ENCODE measurements around the gene CDH19. TPM values are rescaled to one million over a fixed set of nuclear protein-coding genes. Genes with fewer than 3 reads are reported as not detected.

CDH19 gene
- polyA plus RNA-seq, 3 donors, result 0.01 TPM; not detected in 2

DNA sequence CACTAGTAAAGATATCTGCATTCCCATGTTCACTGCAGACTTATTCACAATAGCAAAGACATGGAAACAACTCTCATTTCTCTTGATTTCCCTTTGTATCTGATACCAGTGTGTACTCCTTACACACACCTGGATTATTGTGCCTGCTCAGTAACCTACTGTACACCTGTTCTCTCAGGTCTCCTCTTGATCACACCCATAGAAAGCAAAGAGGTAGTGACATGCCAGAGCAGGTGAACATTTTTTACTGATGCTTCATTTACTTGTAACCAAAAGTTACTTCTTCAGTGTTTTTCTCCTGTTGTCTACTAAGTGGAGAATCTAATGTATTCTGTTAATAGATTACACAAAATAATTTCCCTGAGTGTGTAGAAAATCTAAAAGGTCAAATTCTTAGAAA, 46.8 kb downstream of the CDH19 start:
- H3K9me3 ChIP-seq (replicated peaks in 1 of 2; ENCODE audit: control insufficient read depth in 1 of 2, insufficient read depth in 1 of 2, low read length in 2 of 2), result no peaks in the 10 kb centered on the region

GRCh38 chr18:66555585-66555984, 48.3 kb downstream of the CDH19 start:
- H3K27me3 ChIP-seq (ENCODE audit: control insufficient read depth in 2 of 2, insufficient read depth in 2 of 2, low read length in 2 of 2), result no peaks in the 10 kb centered on the region
- H3K9me3 ChIP-seq (replicated peaks in 1 of 2; ENCODE audit: control insufficient read depth in 1 of 2, insufficient read depth in 1 of 2, low read length in 2 of 2), result no peaks in the 10 kb centered on the region
- no peak overlapping the region for H3K9ac ChIP-seq (ENCODE audit: insufficient read depth, low read length, poor library complexity, severe bottlenecking)
- Mint-ChIP-seq H3K36me3 (no peaks in the 10 kb centered on the region), H3K4me3 (no peak overlapping the region), H3K4me1 (no peaks in the 10 kb centered on the region), H3K9me3 (no peaks in the 10 kb centered on the region), H3K27ac (no peak overlapping the region), H3K27me3 (ENCODE audit: low read depth in 3 of 3) (peaks cover 0 to 2% (median 0%) of the 10 kb centered on the region in 3 donors)
- no peaks in the 10 kb centered on the region for H3K79me2 ChIP-seq (ENCODE audit: insufficient read depth, low read length)
- intact Hi-C loops (cut with micrococcal nuclease), result no loop called here
- H3K4me1 ChIP-seq (ENCODE audit: control insufficient read depth in 1 of 2, insufficient read depth in 2 of 2, low read length in 2 of 2), result no peaks in the 10 kb centered on the region
- H3K4me3 ChIP-seq (replicated peaks in 1 of 3; ENCODE audit: low read depth in 2 of 3, low read length in 3 of 3), result no peak overlapping the region
- H3K4me2 ChIP-seq (replicated peaks; ENCODE audit: extremely low read depth, low read length, poor library complexity, severe bottlenecking), result no peak overlapping the region
- TF ChIP-seq CTCF (IDR thresholded peaks at IDR 0.05), result no peak
- WGBS (ENCODE audit: insufficient coverage), result 100% methylated on average over 2 of the region's 2 CpGs
- H3K27ac ChIP-seq (ENCODE audit: low read depth in 1 of 2, low read length in 2 of 2), result no peak overlapping the region
- no peaks in the 10 kb centered on the region for H4K20me1 ChIP-seq (ENCODE audit: insufficient read depth, low read length)
- no peak overlapping the region for H2AFZ ChIP-seq (ENCODE audit: insufficient read depth, low read depth, low read length, poor library complexity, severe bottlenecking)
- no peaks in the 10 kb centered on the region for H3K36me3 ChIP-seq (replicated peaks in 1 of 2; ENCODE audit: control insufficient read depth in 1 of 2, insufficient read depth in 2 of 2, low read length in 2 of 2)
- no peak for DNase-seq

More for the DNA sequence above, 46.8 kb downstream of the CDH19 start:
- Histone ChIP-seq H3K4me1 (ENCODE audit: control insufficient read depth in 1 of 2, insufficient read depth in 2 of 2, low read length in 2 of 2) (no peaks in the 10 kb centered on the region), H2AFZ (ENCODE audit: insufficient read depth, low read depth, low read length, poor library complexity, severe bottlenecking) (no peak overlapping the region), H3K4me2 (replicated peaks; ENCODE audit: extremely low read depth, low read length, poor library complexity, severe bottlenecking) (no peak overlapping the region), H3K9ac (ENCODE audit: insufficient read depth, low read length, poor library complexity, severe bottlenecking) (no peak overlapping the region), H3K27ac (ENCODE audit: low read depth in 1 of 2, low read length in 2 of 2) (no peak overlapping the region), H3K79me2 (ENCODE audit: insufficient read depth, low read length) (no peaks in the 10 kb centered on the region), H3K36me3 (replicated peaks in 1 of 2; ENCODE audit: control insufficient read depth in 1 of 2, insufficient read depth in 2 of 2, low read length in 2 of 2) (no peaks in the 10 kb centered on the region), H3K27me3 (ENCODE audit: control insufficient read depth in 2 of 2, insufficient read depth in 2 of 2, low read length in 2 of 2) (no peaks in the 10 kb centered on the region), H3K4me3 (replicated peaks in 1 of 3; ENCODE audit: low read depth in 2 of 3, low read length in 3 of 3) (no peak overlapping the region), H4K20me1 (ENCODE audit: insufficient read depth, low read length) (no peaks in the 10 kb centered on the region)
- Mint-ChIP-seq H3K27me3 (ENCODE audit: low read depth in 3 of 3) (peaks cover 0 to 2% (median 0%) of the 10 kb centered on the region in 3 donors), H3K4me3 (no peak overlapping the region), H3K27ac (no peak overlapping the region), H3K9me3 (no peaks in the 10 kb centered on the region), H3K4me1 (no peaks in the 10 kb centered on the region), H3K36me3 (no peaks in the 10 kb centered on the region)
- no peak for TF ChIP-seq CTCF (IDR thresholded peaks at IDR 0.05)
- DNase-seq, result no peak
- intact Hi-C loops (cut with micrococcal nuclease), result no loop called here
